T-helper 1 cell (primary cell): Measurements from ENCODE around the gene NASP.
A peak's percentile ranks its signal among the peaks of the same experiment; 100 is the strongest.

Experiments
- DNase-seq, 5 donors: peaks; one replicate each; pipeline ENCODE4 v3.0.0-alpha.2; 2012 to 2020
- total RNA-seq, 4 donors: gene quantifications; one replicate each; lab custom pipeline; 2026; lab: John Stamatoyannopoulos, UW

Gene NASP, protein sequence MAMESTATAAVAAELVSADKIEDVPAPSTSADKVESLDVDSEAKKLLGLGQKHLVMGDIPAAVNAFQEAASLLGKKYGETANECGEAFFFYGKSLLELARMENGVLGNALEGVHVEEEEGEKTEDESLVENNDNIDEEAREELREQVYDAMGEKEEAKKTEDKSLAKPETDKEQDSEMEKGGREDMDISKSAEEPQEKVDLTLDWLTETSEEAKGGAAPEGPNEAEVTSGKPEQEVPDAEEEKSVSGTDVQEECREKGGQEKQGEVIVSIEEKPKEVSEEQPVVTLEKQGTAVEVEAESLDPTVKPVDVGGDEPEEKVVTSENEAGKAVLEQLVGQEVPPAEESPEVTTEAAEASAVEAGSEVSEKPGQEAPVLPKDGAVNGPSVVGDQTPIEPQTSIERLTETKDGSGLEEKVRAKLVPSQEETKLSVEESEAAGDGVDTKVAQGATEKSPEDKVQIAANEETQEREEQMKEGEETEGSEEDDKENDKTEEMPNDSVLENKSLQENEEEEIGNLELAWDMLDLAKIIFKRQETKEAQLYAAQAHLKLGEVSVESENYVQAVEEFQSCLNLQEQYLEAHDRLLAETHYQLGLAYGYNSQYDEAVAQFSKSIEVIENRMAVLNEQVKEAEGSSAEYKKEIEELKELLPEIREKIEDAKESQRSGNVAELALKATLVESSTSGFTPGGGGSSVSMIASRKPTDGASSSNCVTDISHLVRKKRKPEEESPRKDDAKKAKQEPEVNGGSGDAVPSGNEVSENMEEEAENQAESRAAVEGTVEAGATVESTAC
- total RNA-seq: 189 to 311 (median 286) reads per million in 4 donors

DNA sequence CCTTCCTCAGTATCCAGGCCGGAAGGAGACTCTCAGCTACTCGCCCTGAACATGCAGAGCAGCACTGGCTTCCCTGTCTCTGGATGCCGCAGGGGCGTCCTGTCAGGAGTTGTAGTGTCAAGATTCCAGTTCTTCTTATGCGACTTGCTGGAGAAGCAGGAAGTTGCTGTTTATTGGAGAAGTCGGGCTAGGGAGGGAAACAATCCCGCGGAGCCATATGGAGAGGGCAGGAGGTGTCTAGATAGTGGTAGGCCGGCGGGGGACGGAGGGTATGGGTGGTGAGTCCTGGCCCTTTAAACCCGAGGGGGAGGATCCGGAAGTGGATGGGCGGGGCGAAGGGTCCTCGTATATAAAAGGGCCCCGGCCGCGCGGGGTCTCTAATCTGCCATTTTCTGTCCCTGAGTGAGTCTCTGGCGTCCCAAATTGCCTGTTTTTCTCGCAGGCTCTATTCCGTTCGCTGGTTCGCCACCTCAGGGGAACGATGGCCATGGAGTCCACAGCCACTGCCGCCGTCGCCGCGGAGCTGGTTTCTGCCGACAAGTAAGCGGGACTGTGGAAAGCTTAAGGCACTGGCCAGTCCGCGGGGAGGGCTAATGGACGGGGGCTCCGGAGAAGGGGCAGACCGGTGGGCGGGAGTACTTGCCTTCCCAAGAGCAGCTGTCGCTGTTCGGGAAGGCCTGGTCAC, at the start of gene NASP:
Gene NASP, plus strand, starts transcription at position 376 of the 685 bp plus-strand sequence. Its CDS starts 106 bp downstream, at position 482.
- DNase-seq: peak; percentile 74 to 91 (median 84)

DNA sequence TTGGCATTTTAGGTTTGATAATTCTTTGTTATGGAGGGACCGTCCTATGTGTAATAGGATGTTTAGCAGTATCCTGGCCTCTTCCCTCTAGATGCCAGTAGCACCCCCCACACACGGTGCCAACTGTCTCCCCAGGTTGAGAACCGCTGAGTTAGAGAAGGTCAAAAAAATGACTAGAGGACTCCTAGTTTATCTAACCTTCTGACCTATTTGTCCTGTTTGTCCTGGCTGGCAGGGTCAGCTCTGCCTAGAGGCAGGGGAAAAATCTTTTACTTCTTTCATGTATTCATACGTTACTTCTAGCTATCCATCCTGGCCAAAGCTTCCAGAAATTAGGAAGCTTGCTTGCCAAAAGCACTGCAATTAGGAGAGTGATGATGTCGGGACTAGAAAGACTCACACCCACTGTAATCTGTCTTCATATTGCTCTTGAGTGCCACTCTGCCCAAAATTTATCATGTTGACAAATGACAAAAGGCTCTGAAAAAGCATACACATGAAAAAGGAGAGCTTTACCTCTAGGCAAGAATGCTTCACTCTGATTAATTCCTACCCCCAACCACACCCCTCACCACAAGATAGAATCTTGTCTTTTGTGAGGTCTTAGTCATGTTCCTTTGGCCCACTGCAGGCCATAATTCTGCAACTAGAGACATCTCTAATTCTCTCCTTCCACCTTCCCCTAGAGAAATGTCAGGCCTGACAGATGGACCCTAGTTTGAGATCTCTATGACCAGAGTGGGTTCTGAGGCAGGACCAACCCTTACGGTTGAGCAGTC, 47.7 kb upstream of the NASP start:
- DNase-seq: no peak

DNA sequence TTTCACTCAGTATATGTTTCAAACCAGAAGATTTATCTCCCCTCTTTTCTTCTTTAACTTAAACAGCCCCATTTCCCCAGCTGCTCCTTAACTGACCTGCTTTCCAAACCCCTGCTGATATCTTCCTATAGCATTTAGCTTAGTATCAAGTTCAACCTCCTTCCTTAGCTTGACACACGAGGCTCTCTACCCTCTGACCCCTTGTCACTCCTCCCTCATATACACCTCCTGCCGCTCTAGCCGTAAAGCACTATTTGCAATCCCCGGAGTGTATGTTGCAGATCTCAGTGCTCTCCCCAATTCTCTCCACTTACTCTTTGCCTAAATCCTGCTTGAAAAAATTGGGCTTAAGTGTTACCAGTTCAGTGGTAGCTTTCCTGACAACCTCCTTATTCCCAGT, 47.0 kb upstream of the NASP start:
- DNase-seq: no peak

DNA sequence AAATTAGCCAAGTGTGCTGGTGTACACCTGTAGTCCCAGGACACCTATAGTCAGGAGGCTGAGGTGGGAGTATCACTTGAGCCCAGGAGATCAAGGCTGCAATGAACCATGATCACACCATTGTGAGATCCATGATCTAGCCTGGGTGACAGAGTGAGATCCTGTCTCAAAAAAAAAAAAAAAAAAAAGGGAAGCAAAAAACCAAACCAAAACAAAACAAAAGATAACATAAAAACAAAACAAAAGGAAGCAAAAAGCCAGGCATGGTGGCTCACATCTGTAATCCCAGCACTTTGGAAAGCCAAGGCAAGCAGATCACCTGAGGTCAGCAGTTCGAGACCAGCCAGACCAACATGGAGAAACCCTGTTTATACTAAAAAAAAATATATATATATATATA, 42.6 kb upstream of the NASP start:
- DNase-seq: no peak

DNA sequence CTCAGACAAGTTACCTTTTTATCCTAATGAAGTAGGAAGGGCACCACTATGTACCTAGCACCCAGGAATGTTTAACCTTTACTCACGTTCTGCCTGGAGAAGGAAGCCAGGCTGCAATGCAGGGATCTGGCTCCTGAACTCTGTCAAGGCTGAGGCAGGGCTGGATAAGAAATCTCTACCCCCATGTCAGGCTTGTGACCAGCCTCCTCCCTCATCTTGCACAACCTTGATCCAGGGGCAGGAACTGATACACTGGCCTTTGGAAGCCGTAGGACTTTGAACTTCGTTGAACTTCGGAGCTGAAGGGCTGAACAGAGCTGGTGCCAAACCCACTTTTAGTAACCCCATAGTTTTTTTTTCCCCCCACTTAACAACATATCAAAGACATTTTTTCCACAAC, 41.2 kb upstream of the NASP start:
- DNase-seq: no peak

DNA sequence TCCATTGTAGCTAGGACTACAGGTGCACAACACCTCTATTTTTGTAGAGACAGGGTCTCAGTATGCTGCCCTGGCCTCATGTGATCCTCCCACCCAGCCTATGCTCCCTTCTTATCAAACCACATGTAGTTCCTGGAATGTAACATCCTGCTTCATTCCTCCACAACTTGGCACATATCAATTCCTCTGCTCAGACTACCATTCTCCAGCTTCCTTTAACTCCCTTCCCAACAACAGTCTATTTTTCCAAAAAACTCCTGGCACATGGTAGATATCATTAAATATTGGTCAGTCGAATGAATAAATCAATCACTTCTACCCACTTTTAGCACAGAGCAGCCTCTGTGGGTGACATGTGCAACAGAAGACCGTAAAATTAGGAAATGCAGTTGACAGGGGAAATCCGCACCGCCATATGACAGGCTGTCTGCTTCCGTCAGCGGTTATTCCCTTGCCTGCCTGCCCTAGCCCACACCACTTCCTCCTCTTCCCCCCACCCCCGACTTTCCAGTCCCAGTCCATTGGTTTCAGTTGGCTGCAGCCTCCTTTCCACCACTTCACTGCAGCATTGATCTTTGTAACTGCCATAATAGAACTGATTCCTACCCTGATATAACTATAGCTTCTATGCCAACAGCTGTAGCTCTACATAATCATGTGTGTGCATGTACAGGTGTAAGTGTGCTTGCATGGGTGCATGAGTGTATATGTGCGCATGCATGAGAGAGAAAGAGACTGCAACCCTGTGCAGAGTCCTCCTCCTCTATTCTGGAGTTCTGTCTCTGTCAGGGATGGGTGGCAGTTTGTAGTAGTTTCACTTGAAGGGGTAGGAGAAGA, 40.0 kb upstream of the NASP start:
- DNase-seq: peak; percentile 58 to 80 (median 69)

DNA sequence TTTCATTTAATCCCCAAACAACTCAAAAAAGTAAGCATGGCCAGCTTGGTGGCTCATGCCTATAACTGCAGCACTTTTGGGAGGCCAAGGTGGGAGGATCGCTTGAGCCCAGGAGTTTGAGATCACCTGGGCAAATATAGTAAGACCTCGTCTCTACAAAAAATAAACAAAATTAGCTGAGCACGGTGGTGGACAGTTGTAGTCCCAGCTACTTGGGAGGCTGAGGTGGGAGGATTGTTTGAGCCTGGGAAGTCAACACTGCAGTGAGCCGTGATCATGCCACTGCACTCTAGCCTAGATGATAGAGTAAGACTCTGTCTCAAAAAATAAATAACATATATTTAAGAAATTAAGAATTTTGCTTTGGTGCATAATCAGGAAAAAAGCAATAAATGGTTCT, 39.3 kb upstream of the NASP start:
- no peak for DNase-seq

DNA sequence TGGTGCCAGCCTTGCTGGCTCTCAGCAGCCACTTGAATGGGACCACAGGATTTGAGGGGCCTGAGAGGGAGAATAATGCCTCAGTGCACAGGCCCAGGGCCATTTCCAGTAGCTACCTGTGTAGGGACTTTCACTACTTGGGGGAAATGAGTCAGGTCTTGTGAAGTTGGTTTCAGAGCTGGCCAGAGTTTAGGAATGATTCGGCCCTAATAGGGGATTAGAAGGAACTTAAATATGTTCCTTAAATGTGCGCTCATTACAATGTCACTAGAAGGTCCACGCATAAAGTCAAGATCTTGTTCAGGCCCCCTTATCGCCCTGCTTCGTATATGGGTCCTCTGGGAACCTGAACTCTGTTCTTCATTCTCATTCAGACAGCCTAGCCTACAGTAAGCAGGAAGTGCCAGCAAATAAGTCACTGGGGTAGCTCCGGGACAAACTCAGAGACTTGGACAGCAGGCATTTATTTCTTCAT, 38.8 kb upstream of the NASP start:
- DNase-seq: peak in 1 of 5 donors; percentile 46

DNA sequence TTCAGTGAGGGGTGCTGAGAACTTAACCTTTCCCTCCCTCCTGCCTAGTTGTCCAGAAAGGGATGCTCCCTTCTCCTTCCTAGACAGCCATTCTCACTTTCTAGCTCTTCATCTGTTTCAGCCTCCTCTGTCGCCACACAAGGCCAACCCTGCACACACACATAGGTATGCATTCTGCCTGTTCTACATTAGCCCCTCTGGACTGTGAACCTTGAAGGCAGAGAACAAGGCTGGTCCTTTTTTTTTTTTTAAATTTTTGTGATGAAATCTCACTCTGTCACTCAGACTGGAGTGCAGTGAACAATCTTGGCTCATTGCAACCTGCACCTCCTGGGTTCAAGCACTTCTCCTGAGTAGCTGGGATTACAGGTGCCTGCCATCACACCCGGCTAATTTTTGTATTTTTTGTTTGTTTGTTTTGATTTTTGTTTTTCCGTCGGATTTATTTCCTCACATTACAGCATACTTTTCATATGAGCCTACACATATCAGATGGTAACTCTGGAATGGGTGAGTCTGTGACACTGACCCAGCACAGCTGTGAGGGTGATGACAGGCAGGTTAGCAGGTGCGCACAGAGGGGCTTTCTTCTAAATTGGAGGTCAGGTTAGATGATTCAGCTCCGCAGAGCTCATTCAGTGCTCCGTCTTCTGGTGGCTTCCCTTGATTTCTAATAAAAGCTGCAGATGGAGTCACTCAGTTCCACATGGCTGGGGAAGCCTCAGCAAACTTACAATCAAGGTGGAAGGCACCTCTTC, 38.1 kb upstream of the NASP start:
- no peak for DNase-seq

DNA sequence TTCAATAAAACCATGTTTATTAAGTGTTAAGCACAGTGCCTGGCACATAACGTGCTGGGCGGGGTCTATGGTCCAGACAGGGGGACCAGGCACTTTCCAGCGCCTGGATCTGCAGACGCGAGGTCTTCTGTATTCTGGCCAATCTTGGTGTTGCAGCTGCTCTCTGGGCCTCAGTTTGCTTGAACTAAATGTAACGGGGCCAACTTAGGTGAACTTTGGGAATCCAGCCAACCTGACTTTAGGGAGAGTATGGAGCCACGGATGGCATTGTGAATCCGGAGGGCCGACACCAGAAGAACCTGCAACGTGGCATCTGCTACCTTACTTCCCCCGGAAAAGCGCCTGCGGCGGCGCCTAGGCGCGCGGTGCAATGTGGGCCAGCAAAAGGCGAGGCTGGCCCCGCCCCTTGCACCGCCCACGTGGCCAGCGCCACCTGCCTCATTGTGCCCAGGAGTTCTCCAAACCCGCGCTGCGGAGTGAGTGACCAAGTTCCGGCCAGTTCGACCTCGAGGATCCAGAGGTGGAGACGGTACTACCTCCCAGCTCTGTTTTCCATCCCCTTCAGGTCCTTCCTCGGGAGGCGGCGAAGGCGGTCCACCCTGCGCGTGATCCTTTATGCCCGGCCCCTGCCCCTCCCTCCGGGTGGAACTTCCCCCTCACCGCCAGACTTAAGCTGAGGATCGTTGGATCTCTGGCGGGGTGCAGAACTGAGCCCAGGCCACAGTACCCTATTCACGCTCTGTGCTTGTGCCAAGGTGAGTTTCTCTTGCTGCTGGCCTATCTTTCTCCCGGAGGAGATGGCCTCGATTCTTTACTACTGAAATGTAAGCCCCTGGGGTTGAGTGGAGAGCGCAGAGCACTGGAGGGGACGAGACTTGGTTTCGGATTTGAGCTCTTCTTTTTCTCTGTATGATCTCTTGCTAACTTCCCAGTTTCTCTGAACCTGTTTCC, 33.2 kb upstream of the NASP start, which contains the start of gene AKR1A1:
Gene AKR1A1, plus strand, starts transcription at position 426 of the 951 bp plus-strand sequence. CDS start 10,969 bp downstream, outside the sequence.
- peak; percentile 69 to 92 (median 79) for DNase-seq

DNA sequence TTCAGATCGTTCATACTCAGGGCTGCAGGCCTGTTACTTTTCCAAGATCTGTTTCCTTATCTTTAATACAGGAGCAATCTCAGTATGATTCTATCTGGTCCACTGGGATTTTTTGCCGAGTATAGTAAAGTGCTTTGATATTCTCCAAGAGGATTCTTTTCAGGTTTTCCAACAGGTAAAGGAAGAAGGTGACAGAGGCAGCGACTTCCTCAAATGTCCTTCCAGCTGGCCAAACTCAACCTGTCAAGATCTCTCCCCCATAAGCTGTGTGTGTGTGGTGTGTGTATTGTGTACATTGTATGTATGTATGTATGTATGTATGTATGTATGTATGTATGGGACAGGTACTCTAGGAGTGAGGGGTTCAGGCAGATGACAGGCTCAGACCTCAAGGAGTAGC, 32.2 kb upstream of the NASP start:
- DNase-seq: no peak

DNA sequence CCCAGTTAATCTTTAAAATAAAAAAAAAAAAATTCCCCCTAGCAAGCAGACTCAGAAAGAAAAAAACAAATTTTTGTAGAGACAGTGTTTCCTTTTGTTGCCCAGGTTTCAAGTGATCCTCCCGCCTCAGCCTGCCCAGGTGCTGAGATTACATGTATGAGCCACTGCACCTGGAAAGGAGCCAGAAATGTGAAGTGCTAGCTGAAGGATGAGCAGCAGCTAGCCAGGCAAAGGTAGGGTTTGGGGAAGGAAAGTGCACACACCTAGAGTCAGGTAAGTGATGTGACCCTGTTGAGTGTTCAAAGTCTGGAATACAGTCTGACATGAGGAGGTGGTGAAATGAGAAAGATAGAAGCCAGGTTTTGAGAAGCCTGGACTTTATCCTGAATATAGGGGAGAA, 31.5 kb upstream of the NASP start:
- no peak for DNase-seq

DNA sequence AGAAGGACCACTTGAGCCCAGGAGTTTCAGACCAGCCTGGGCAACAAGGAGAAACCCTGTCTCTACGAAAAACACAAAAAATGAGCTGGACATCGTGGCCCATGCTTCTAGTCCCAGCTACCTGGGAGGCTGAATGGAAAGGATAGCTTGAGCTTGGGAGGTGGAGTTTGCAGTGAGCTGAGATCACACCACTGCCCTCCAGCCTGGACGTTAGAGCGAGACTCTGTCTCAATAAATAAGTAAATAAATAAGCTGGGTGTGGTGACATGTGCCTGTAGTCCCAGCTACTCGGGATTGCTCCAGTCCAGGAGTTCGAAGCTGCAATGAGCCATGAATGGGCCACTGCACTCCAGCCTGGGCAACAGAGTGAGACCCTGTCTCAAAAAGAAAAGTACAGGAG, 29.6 kb upstream of the NASP start:
- no peak for DNase-seq

DNA sequence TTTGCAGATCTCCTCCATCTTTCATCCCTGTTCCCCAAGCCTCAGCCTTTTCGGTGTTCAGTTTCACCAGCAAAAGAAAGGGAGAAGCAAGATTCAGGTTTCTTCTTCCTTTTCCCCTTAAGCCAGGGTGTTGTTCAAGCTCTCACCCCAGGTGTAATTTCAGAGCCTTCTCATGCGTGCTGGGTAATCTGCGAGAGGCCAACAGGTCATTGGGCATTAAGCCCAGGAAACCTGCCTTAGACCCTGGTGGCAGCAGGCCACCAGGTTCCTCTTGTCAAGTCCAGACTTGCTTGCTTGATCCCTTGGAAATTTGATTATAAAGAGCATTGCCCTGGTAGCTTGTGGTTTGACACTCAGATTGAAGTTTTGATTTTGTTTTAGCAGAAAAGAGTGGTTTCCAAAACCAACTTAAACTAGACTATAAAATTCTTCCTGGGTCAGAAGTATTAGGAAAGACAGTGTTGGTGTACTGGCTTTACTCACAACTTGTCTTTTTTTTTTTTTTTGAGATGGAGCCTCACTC, 26.4 kb upstream of the NASP start:
- no peak for DNase-seq

DNA sequence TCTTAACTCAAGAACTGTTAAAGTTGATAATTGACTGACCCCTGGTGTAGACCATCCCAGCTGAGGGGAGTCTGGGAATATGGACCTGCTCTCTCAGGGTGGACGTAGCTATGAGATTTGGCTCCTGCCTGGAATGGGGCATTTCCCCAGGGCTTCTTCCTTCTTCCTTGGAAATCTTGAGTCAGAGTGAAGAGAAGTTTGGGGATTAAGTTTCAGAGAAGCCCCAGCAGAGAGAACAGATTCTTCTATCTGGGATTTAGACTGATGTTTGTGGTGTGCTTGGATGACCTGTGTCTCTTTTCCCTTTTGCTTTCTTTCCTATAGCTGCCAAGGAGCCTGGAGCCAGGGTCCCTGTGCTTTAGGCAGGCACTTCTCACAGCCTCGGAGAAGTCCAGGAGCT, 20.0 kb upstream of the NASP start:
- DNase-seq: no peak

DNA sequence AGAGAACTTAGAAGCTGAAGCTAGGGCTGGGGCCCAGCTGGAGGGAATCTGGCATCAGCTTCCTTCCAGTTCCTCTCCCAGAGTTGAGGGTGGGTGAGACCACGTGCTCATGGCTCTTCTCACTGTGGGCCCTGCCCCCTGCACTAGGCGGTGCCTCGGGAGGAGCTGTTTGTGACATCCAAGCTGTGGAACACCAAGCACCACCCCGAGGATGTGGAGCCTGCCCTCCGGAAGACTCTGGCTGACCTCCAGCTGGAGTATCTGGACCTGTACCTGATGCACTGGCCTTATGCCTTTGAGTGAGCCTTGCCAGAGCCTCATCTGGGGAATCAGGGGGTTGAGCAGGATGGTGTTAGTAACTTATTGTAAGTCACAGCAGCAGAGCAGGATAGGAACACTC, 17.1 kb upstream of the NASP start:
- DNase-seq: no peak

DNA sequence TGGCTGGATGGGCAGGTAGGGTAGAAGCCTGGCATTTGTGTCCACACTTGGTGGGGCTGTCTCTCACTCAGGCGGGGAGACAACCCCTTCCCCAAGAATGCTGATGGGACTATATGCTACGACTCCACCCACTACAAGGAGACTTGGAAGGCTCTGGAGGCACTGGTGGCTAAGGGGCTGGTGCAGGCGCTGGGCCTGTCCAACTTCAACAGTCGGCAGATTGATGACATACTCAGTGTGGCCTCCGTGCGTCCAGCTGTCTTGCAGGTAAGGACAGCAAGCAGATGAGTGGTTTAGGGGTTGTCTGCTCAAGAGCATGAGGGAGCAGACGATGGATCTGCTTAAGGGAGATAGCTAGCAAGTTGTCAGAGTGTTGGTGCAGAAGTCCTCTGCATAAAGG, 15.9 kb upstream of the NASP start:
- DNase-seq: no peak

DNA sequence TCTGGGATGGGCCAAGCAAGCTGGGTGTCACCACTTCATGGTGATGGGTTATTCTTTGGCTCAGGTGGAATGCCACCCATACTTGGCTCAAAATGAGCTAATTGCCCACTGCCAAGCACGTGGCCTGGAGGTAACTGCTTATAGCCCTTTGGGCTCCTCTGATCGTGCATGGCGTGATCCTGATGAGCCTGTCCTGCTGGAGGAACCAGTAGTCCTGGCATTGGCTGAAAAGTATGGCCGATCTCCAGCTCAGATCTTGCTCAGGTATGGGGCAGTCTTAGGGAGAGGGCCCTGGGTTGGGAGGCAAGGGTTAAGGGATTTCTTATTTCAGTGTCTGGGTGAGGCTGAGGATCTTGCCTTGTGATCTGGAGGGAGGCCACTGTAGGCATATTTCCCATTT, 15.4 kb upstream of the NASP start:
- no peak for DNase-seq

DNA sequence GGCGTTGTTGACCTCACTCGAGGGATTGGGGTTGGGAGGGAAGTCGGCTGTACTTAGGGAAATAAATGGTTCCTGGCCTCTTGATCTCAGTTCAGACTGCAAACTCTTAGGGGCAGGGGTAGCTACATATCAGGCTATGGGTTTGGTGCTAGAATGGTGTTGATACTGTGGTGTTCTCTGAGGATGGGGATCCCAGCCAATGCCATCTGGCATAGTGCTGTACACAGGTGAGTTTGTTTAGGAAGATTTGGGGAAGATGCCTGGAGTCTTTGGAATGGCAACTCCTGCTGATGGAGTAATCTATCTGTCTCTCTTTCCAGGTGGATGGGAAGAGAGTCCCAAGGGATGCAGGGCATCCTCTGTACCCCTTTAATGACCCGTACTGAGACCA, 14.3 kb upstream of the NASP start:
- DNase-seq: no peak
